Adrenal gland (tissue), 5 donors: Measurements from ENCODE around the gene OPRL1.

Experiments
- POLR2A ChIP-seq, 2 donors: fragments of 450-650 bp; IDR thresholded peaks; one replicate each; pipeline ENCODE4 v1.6.1; 2017; ENCODE audit warnings: antibody characterized with exemption in 2 of 2, mild to moderate bottlenecking in 2 of 2, moderate library complexity in 1 of 2
- TF ChIP-seq, protein P1 (sequence below), 6 experiments: fragments of 450-650 bp in 4 of 6; fragments of 200-600 bp in 2 of 6; sonication (generic) in 1 of 6; IDR thresholded peaks; 1 replicate in 5 of 6; 2 replicates in 1 of 6; pipeline versions ENCODE4 v1.5.1 to v1.8.0; 2016 to 2021; ENCODE audit warnings: antibody characterized with exemption in 6 of 6, mild to moderate bottlenecking in 2 of 6, moderate library complexity in 1 of 6
- donor health status: DM: no; HTN: no; CAD: no.

DNA sequence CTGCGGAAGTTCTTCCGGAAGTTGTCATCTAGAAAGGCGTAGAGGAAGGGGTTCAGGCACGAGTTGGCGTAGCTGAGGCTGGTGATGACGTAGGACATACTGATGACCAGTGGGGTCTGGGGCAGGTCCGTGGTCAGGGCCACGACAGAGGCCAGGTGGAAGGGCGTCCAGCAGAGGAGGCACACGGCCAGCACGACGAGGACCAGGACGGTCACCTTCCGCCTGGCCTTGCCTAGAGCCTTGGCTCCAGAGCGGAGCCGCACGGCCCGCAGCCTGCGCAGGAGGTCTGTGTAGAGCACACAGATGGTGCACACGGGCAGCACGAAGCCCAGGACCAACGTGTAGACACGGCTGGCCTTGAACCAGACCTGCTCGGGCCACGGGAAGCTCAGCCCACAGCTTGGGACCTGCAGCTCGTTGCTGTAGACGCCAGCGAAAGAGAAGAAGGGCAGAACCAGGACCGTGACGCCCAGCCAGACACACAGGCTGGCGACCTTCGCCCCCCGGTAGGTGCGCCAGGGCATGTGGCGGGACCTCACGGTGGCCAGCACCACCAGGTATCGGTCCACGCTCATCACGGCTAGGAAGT is 26.1 kb downstream of the OPRL1 start:
- TF ChIP-seq POLR2A (IDR thresholded peaks at IDR 0.05) = no peak
- TF ChIP-seq, protein P1, sequence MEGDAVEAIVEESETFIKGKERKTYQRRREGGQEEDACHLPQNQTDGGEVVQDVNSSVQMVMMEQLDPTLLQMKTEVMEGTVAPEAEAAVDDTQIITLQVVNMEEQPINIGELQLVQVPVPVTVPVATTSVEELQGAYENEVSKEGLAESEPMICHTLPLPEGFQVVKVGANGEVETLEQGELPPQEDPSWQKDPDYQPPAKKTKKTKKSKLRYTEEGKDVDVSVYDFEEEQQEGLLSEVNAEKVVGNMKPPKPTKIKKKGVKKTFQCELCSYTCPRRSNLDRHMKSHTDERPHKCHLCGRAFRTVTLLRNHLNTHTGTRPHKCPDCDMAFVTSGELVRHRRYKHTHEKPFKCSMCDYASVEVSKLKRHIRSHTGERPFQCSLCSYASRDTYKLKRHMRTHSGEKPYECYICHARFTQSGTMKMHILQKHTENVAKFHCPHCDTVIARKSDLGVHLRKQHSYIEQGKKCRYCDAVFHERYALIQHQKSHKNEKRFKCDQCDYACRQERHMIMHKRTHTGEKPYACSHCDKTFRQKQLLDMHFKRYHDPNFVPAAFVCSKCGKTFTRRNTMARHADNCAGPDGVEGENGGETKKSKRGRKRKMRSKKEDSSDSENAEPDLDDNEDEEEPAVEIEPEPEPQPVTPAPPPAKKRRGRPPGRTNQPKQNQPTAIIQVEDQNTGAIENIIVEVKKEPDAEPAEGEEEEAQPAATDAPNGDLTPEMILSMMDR (IDR thresholded peaks at IDR 0.05) = no peak
